ENCODE measurements around the gene NECAB2. TPM values are rescaled to one million over a fixed set of nuclear protein-coding genes. Genes with fewer than 3 reads are reported as not detected.

Gene NECAB2
- total RNA-seq, 1 donor from 2014 or later: 4.6 TPM

DNA sequence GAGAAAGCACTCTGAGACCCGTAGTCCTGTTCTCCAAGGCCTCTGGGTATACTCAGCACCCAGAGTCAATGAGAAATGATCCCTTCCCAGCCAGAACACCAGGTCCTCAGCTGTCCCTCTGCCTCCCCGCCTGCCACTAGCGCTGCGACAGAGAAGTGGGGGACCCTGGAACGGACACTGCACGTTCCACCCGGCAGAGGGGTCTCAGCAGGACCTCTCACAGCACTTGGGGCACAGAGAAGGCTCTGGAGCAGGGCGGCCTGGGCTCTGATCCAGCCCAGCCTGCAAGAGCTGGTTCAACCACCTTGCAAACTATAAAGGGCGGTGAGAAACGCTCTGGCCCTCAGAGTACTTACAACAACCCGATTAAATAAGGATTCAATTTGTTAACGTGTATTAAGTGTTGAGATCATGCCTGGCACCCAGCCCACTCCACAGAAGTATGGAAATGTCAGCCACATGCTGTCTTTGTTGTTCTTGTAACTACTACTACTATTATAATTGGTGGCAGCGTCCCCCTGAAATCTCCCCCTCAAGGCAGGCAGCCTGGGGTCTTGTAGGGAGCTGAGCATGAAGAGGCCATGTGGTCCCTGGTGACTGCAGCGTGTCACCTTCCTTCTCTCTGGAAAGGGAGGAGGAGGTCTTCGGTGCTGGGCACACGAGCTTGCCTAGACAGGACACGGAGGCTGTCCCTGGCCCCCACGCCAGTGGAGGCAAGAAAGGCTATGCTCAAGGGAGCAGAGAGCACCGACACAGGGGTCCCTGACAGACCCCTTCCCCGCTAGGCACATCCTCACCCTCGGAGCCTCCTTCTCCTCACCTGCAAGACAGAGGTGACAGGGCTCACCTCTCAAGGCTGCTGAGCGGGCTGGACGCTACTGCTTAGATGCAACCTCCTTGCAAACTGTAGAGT, 12.6 kb upstream of the NECAB2 start:
- no peak for DNase-seq (ENCODE audit: low spot score, unreplicated experiment)
- Mint-ChIP-seq H3K4me1 (ENCODE audit: low read depth) (peaks cover 7% of the 10 kb centered on the region), H3K9me3 (ENCODE audit: low read depth) (no peaks in the 10 kb centered on the region), H3K36me3 (ENCODE audit: insufficient read depth) (no peaks in the 10 kb centered on the region), H3K27ac (no peak overlapping the region), H3K4me3 (ENCODE audit: low read depth) (no peak overlapping the region), H3K27me3 (peaks cover 7% of the 10 kb centered on the region)
- TF ChIP-seq, protein P1, sequence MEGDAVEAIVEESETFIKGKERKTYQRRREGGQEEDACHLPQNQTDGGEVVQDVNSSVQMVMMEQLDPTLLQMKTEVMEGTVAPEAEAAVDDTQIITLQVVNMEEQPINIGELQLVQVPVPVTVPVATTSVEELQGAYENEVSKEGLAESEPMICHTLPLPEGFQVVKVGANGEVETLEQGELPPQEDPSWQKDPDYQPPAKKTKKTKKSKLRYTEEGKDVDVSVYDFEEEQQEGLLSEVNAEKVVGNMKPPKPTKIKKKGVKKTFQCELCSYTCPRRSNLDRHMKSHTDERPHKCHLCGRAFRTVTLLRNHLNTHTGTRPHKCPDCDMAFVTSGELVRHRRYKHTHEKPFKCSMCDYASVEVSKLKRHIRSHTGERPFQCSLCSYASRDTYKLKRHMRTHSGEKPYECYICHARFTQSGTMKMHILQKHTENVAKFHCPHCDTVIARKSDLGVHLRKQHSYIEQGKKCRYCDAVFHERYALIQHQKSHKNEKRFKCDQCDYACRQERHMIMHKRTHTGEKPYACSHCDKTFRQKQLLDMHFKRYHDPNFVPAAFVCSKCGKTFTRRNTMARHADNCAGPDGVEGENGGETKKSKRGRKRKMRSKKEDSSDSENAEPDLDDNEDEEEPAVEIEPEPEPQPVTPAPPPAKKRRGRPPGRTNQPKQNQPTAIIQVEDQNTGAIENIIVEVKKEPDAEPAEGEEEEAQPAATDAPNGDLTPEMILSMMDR (IDR thresholded peaks at IDR 0.05; ENCODE audit: unreplicated experiment): no peak

DNA sequence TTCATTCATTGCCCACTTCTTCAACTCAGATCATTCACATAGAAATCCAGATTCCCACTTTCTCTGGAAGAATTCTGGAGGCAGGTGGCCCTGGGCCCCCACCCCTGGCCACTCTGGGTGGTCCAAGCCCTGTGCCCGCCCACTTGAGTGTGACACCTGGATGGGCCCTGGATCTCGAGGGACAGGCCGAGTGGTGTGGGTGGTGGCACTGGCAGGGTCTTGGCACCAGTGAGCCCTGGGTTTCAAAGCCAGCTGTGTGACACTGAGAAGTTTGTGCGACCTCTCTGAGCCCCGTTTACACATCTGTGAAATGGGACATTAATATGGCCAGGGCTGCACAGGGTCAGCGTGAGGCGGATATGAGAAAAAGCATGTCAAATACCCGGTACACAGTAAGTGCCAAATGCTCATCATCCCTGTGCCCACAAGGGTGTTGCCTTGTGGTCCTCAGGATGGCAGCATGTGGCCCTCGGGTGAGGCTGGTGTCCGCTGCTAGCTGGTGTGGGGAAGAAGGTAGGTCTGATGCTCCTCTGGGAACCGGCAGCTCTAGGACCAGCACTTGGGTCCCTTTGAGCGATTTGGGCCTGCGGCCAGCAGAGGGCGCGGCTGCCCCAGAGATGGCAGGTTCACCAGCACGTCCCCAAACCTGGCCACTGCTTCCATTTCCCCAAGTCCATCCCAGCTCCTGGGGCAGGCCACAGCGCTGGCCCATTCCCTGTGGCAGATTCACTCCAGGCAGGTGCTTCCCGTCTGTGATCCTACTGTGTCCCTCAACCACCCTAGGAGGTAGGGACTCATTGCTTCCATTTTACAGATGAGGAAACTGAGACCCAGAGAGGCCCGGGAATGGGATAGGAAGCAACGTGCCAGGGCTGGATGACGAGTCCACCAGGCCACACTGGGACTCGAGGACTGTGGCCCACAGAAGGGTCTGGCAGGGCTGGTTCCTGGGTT, 11.4 kb upstream of the NECAB2 start:
- Mint-ChIP-seq H3K4me1 (ENCODE audit: low read depth) (peaks cover 7% of the 10 kb centered on the region), H3K27me3 (peaks cover 7% of the 10 kb centered on the region)

DNA sequence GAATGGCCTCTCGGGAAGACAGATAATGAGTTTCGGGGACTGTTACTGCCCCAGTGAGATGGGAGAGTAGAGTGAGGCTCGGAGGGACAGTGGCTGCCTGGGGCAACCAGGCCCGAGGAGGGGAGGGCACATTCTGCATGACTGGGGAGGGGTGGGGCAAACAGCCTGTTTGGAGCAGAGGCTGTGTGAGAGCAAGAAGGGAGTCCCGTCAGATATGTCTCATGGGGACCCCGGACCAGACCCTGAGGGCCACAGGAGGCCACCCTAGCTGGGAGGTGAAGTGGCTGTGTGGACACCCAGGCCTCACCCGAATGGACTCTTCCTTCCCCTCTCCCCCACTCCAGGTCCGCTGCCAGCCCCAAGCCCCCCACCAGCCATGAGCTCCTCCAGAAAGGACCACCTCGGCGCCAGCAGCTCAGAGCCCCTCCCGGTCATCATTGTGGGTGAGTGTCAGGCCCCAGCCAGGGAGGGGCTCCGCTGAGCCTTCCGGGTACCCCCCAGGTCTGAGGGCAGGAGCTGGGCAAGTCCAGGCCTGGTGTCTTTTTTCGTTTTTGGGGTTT, 10.7 kb upstream of the NECAB2 start:
- H3K36me3 Mint-ChIP-seq (ENCODE audit: insufficient read depth): no peaks in the 10 kb centered on the region
- H3K4me1 Mint-ChIP-seq (ENCODE audit: low read depth): peaks cover 7% of the 10 kb centered on the region
- no peak for DNase-seq (ENCODE audit: low spot score, unreplicated experiment)
- H3K27ac Mint-ChIP-seq: no peak overlapping the region
- TF ChIP-seq, protein P1 (IDR thresholded peaks at IDR 0.05; ENCODE audit: unreplicated experiment): no peak
- peaks cover 7% of the 10 kb centered on the region for H3K27me3 Mint-ChIP-seq
- no peak overlapping the region for H3K4me3 Mint-ChIP-seq (ENCODE audit: low read depth)
- no peaks in the 10 kb centered on the region for H3K9me3 Mint-ChIP-seq (ENCODE audit: low read depth)

More for the DNA sequence above, 11.4 kb upstream of the NECAB2 start:
- H3K36me3 Mint-ChIP-seq (ENCODE audit: insufficient read depth): no peaks in the 10 kb centered on the region
- H3K9me3 Mint-ChIP-seq (ENCODE audit: low read depth): no peaks in the 10 kb centered on the region
- DNase-seq (ENCODE audit: low spot score, unreplicated experiment): peak; percentile 79
- H3K27ac Mint-ChIP-seq: no peak overlapping the region
- no peak overlapping the region for H3K4me3 Mint-ChIP-seq (ENCODE audit: low read depth)
- TF ChIP-seq, protein P1 (IDR thresholded peaks at IDR 0.05; ENCODE audit: unreplicated experiment): peak; percentile 93

DNA sequence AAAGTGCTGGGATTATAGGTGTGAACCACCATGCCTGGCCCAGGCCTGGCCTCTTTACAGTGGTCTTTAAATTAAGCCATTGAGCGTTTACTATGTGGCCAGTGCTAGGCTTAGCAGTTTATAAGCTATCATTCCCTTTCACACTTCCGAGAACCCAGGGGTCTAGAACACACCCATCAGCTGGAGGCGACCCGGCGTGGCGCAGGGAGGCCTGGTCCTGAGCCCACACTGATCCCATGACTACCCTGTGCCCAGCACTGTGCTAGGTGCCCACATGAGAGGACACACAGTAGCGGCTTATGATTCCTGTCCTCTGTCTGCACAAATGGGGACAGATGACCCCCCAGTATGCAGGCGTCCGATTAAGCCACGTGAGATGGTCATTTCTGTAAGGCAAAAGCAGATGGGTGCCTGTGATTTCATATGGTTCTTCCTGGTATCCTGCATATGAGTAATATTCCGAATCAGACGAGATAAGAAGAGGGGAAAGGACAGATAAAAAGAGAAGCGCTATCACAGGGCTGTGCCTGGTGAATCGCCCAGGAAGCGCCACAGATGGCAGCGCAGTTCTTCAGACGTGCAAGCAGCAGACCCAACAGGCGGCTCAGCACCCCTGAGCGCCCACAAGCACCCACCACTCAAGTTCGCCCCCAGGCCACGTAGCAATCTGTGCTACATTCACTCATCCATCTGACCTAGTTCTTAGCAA, 9.8 kb upstream of the NECAB2 start:
- peaks cover 7% of the 10 kb centered on the region for H3K4me1 Mint-ChIP-seq (ENCODE audit: low read depth)
- no peaks in the 10 kb centered on the region for H3K9me3 Mint-ChIP-seq (ENCODE audit: low read depth)
- no peak for DNase-seq (ENCODE audit: low spot score, unreplicated experiment)
- H3K4me3 Mint-ChIP-seq (ENCODE audit: low read depth): no peak overlapping the region
- no peaks in the 10 kb centered on the region for H3K36me3 Mint-ChIP-seq (ENCODE audit: insufficient read depth)
- H3K27me3 Mint-ChIP-seq: peaks cover 7% of the 10 kb centered on the region
- TF ChIP-seq, protein P1 (IDR thresholded peaks at IDR 0.05; ENCODE audit: unreplicated experiment): no peak
- H3K27ac Mint-ChIP-seq: no peak overlapping the region

Data from progenitor cell of endocrine pancreas (in vitro differentiated cells).